GM12891 (cell line): ENCODE data around the gene PRRT1B.

ENCODE experiments used
- DNase-seq: peaks from one replicate; pipeline ENCODE4 v3.0.0; 2011; ENCODE audit warnings: low spot score; ENCODE audit not compliant: insufficient read length
- FAIRE-seq: peaks from 2 replicates; lab custom pipeline; 2011; peaks lifted over from hg19 to GRCh38; lab: Jason Lieb, UNC
- PAX5 ChIP-seq: IDR thresholded peaks from 2 replicates; pipeline ENCODE4 v1.6.1; 2011; ENCODE audit warnings: low read length, moderate library complexity, mild to moderate bottlenecking; ENCODE audit not compliant: insufficient read depth, severe bottlenecking
- POLR2A ChIP-seq: IDR thresholded peaks from 2 replicates; pipeline ENCODE4 v1.6.1; 2011; ENCODE audit warnings: low read depth, low read length, control low read depth
- POLR2AphosphoS5 ChIP-seq: IDR thresholded peaks from 2 replicates; pipeline ENCODE4 v1.6.1; 2011; ENCODE audit warnings: low read depth, low read length, control low read depth
- POU2F2 ChIP-seq: IDR thresholded peaks from 2 replicates; pipeline ENCODE4 v1.6.1; 2011; ENCODE audit warnings: low read depth, mild to moderate bottlenecking, control low read depth, low read length, moderate library complexity
- SPI1 ChIP-seq: IDR thresholded peaks from 2 replicates; pipeline ENCODE4 v1.6.1; 2011; ENCODE audit warnings: low read depth, low read length, control low read depth
- TAF1 ChIP-seq: IDR thresholded peaks from 2 replicates; pipeline ENCODE4 v1.6.1; 2011; ENCODE audit warnings: low read depth, low read length, control low read depth

Gene PRRT1B

DNA sequence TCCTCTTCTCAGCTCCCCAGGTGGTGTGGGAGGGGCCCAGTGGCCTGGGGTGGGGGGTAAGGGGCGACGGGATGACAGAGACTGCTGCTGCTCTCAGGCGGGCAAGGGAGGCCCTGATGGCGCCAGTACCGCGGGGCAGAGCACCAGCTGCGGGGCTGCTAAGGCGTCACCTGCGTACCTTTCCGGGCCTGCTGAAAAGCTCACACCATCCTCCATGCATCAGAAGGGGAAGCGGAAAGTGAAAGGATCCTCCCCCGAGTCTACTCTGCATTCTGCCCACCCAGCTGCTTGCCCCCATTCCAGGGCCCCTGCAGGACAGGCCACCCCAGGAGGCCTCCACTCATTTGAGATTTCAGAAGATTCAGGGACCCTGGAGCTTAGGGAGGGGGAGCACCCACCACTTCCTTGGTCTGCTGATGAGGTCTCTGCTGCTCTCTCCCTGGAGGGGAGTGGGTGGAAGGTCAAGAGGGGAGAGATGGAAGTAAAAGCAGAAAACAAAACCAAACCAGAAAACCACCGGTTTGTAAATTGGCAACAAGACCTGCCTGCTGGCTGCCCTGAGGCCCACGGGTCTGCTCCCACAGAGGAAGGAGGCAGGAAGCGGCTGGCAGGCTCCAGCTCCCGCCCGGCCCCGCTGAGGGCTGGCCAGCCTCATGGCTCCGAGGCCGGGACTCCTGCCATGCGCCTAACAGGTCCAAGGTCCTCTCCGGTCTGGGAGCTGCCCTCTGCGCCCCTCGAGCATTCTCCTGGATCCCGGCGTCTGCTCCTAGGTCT lies 33.6 kb downstream of the PRRT1B start:
- FAIRE-seq (peak; percentile 93), DNase-seq (peak; percentile 66)
- TF ChIP-seq TAF1 (no peak), POLR2A (no peak), PAX5 (no peak), SPI1 (peak; percentile 66; the same call in 1 of the 2 replicates), POU2F2 (no peak), POLR2AphosphoS5 (0 out of 2 replicates have a peak, but pooled peaks have one; percentile 2)

DNA sequence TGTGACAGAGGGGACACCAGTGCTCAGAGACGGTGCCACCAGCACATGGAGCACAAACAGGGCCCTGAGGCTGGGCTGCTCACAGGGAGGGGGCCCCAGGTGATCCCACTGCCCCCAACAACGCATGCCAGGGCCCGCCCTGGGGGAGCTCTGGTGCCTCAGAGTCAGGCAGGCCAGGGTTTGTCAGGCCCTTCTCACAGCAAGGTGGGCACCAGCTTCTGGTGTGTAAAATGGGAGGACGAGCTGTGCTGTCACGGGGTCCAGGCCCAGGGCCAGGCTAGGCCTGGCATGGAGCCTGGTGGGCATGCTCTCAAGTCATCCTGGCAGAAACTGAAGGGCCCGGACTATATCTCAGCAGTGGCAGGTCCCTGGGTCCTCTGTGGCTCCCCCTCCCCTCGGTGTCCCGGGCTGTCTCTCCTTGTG lies 34.5 kb downstream of the PRRT1B start:
- TF ChIP-seq PAX5: no peak
- no peak for TF ChIP-seq POLR2AphosphoS5
- no peak for TF ChIP-seq POU2F2
- no peak for TF ChIP-seq POLR2A
- TF ChIP-seq TAF1: no peak
- no peak for TF ChIP-seq SPI1
- DNase-seq: no peak
- no peak for FAIRE-seq

DNA sequence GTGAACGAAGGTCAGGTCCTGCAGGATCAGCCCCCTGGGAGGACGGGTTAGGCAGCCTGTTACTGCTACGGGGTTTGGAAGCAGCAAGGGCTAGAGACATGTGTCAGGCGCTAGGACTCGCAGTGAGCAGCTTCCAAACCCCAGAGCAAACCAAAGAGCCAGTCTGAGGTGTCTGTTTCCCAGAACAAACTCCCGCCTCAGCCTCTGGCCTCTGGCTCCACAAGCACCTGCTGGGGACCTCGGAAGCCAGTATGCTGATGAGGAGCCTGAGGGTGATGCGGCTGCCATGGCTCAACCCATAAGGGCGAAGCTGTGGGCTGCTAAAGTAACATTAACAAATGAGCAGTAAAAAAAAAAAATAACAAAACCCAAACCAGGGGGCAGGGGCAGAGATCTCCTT lies 35.0 kb downstream of the PRRT1B start:
- FAIRE-seq (no peak), DNase-seq (no peak)
- TF ChIP-seq POU2F2: no peak
- no peak for TF ChIP-seq POLR2A
- TF ChIP-seq PAX5: no peak
- TF ChIP-seq POLR2AphosphoS5: no peak
- TF ChIP-seq SPI1: no peak
- no peak for TF ChIP-seq TAF1

DNA sequence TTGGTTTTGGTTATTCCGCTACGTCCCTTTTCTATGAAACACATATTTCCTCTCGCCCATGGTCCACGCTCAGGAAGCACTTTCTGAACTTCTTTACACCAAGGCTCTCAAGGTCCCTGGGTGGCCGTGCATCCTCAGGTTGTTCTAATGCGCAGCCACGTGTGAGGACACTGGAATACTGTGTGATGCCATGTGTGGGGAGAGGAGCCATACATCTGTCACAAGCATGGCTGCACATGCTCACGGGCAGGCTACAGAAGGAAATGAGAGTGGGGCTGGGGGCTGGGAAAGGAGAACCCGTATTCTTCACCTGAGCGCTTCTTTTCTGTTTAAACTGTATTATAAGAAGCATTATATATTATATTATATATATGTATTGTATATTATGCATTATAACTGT lies 36.7 kb downstream of the PRRT1B start:
- TF ChIP-seq PAX5 (no peak), POU2F2 (no peak), SPI1 (no peak), TAF1 (no peak), POLR2AphosphoS5 (no peak), POLR2A (no peak)
- no peak for FAIRE-seq
- DNase-seq: no peak

- DNase-seq (no peak), FAIRE-seq (no peak)
- TF ChIP-seq TAF1: no peak
- TF ChIP-seq POU2F2: no peak
- TF ChIP-seq POLR2AphosphoS5: no peak
- TF ChIP-seq PAX5: no peak
- TF ChIP-seq POLR2A: no peak
- no peak for TF ChIP-seq SPI1
Observed at GRCh38 chr9:131582466-131583336, 37.4 kb downstream of the PRRT1B start.

- DNase-seq (no peak), FAIRE-seq (no peak)
- TF ChIP-seq TAF1 (no peak), PAX5 (no peak), SPI1 (no peak), POLR2A (no peak), POLR2AphosphoS5 (no peak), POU2F2 (no peak)
Observed at GRCh38 chr9:131583337-131583645, 38.0 kb downstream of the PRRT1B start.

DNA sequence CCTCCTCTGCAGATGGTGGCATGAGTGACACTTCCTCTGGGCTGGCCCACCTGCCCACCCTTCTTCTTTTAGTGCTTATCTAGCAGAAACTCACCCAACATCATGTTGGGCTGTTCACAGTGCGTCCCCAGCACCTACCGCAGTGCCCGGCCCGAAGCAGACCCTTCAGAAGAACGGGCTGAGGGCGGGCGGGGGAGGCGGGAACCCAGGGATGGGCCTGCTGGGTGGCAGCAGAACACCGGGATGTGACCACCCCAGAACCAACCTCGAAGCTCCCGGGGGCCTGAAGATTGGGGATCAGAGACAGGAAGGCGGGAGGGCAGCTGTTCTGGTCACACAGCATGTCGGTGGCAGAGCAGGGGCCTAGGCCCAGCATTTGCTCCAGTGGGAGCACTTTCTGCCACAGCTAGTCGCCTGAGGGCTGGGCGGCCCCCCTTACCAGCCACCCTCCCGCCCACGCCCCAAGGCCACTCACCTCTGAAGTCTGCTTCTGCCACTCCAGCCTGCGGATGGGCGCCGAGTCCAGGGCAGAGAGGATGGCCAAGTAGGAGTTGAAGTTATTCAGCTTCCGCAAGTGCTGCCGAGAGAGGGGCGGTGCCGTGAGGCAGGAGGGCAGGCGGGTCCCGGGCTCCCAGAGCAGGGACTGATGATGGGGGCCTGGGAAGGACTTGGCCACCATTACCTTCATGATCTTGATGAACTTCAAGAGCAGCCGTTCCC lies 38.7 kb downstream of the PRRT1B start:
- no peak for FAIRE-seq
- DNase-seq: no peak
- TF ChIP-seq POU2F2 (no peak), POLR2AphosphoS5 (no peak), SPI1 (no peak), POLR2A (no peak)

GRCh38 chr9:131584858-131585257 lies 39.5 kb downstream of the PRRT1B start:
- no peak for TF ChIP-seq TAF1
- TF ChIP-seq POLR2A: no peak
- TF ChIP-seq POU2F2: no peak
- FAIRE-seq (no peak), DNase-seq (no peak)

DNA sequence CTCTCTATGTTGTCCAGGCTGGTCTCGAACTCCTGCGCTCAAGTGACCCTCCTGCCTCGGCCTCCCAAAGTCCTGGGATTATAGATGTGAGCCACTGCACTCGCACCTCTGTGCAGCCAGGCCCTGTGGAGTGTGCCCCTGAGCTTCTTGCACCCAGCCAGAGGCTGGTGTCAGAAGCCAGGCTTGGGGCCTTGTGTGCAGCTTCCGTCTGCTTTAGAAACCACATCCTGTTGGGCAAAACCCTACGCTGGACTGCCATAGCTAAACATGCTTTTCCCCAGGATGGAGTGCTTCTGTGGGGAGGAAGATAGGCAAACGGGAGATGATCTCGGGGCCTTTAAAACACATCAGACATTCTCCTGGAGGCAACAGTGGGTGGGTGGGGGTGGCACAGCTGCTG lies 40.1 kb downstream of the PRRT1B start:
- TF ChIP-seq POU2F2 (no peak), PAX5 (no peak), TAF1 (no peak), POLR2AphosphoS5 (no peak), POLR2A (no peak), SPI1 (no peak)
- DNase-seq (peak; percentile 55), FAIRE-seq (peak; percentile 78)
